Liver (tissue), 9 donors: ENCODE results near the gene SLC25A44. TPM values are rescaled to one million over a fixed set of nuclear protein-coding genes. Genes with fewer than 3 reads are reported as not detected.
"Not testable (repeated sequence)": the region's sequence is repeated elsewhere in the genome, so short reads cannot be mapped to it uniquely, and the experiment has no call there.

Experiments used
- DNase-seq: peaks from one replicate; pipeline ENCODE4 v3.0.0-alpha.2; 2017; ENCODE audit warnings: low spot score
- H3K27ac ChIP-seq, 2 donors: one replicate each; pipeline ENCODE4 v1.7.0; 2013; ENCODE audit warnings: inconsistent platforms in 2 of 2, low read length in 2 of 2, control low read depth in 1 of 2, low read depth in 1 of 2, mild to moderate bottlenecking in 1 of 2
- H3K27me3 ChIP-seq, 4 donors: one replicate each; pipeline versions ENCODE4 v1.6.1 to v1.7.0; 2013; ENCODE audit warnings: low read length in 3 of 4, inconsistent platforms in 1 of 4, mild to moderate bottlenecking in 1 of 4, moderate library complexity in 1 of 4; ENCODE audit not compliant: control insufficient read depth in 4 of 4, insufficient read depth in 4 of 4
- H3K36me3 ChIP-seq, 4 donors: one replicate each; pipeline versions ENCODE4 v1.6.1 to v1.7.0; 2013; ENCODE audit warnings: low read length in 3 of 4, mild to moderate bottlenecking in 3 of 4, low read depth in 1 of 4, moderate library complexity in 1 of 4; ENCODE audit not compliant: control insufficient read depth in 4 of 4, insufficient read depth in 3 of 4
- H3K4me1 ChIP-seq, 4 donors: one replicate each; pipeline versions ENCODE4 v1.6.1 to v1.7.0; 2013; ENCODE audit warnings: low read length in 3 of 4, mild to moderate bottlenecking in 3 of 4, moderate library complexity in 1 of 4; ENCODE audit not compliant: control insufficient read depth in 4 of 4, insufficient read depth in 4 of 4
- H3K4me3 ChIP-seq, 3 donors: one replicate each; pipeline versions ENCODE4 v1.6.1 to v1.7.0; 2013; ENCODE audit warnings: low read length in 3 of 3, control low read depth in 1 of 3, low read depth in 1 of 3, mild to moderate bottlenecking in 1 of 3
- H3K9ac ChIP-seq, 2 donors: one replicate each; pipeline ENCODE4 v1.7.0; 2013; ENCODE audit warnings: low read length in 2 of 2, mild to moderate bottlenecking in 2 of 2, moderate library complexity in 2 of 2, control low read depth in 1 of 2, low read depth in 1 of 2
- H3K9me3 ChIP-seq, 4 donors: one replicate each; pipeline versions ENCODE4 v1.6.1 to v1.7.0; 2013; ENCODE audit warnings: low read length in 3 of 4; ENCODE audit not compliant: control insufficient read depth in 4 of 4
- EGR1 ChIP-seq, 2 donors: IDR thresholded peaks; 2 replicates each; pipeline ENCODE4 v1.6.1; 2016 to 2018; ENCODE audit warnings: antibody characterized with exemption in 2 of 2, low read depth in 2 of 2
- FOXA2 ChIP-seq: IDR thresholded peaks from 2 replicates; pipeline ENCODE4 v1.6.1; 2016; ENCODE audit warnings: antibody characterized with exemption
- GABPA ChIP-seq, 2 donors: IDR thresholded peaks in 1 of 2; conservative IDR thresholded peaks in 1 of 2; 2 replicates each; pipeline ENCODE4 v1.6.1; 2016; ENCODE audit warnings: antibody characterized with exemption in 2 of 2, mild to moderate bottlenecking in 1 of 2, moderate library complexity in 1 of 2
- HNF4A ChIP-seq, 2 donors: conservative IDR thresholded peaks; 2 replicates each; pipeline ENCODE4 v1.6.1; 2016; ENCODE audit warnings: antibody characterized with exemption in 2 of 2, mild to moderate bottlenecking in 2 of 2
- JUND ChIP-seq, 2 donors: IDR thresholded peaks; 2 replicates each; pipeline ENCODE4 v1.6.1; 2016; ENCODE audit warnings: antibody characterized with exemption in 2 of 2
- NR2F2 ChIP-seq: IDR thresholded peaks from 2 replicates; pipeline ENCODE4 v1.6.1; 2016; ENCODE audit warnings: antibody characterized with exemption
- RAD21 ChIP-seq, 2 donors: IDR thresholded peaks; 2 replicates each; pipeline ENCODE4 v1.6.1; 2016; ENCODE audit warnings: antibody characterized with exemption in 2 of 2, mild to moderate bottlenecking in 2 of 2
- SP1 ChIP-seq: IDR thresholded peaks from 2 replicates; pipeline ENCODE4 v1.6.1; 2018; ENCODE audit warnings: antibody characterized with exemption, mild to moderate bottlenecking
- YY1 ChIP-seq: IDR thresholded peaks from 2 replicates; pipeline ENCODE4 v1.6.1; 2016; ENCODE audit warnings: antibody characterized with exemption, mild to moderate bottlenecking
- ZBTB33 ChIP-seq: IDR thresholded peaks from 2 replicates; pipeline ENCODE4 v1.6.1; 2016; ENCODE audit warnings: antibody characterized with exemption
- WGBS: extraction: QIAGEN DNeasy Blood & Tissue Kit; methylation state at CpG from one replicate; pipeline ENCODE4 v1.1.7; 2013; 5-methylcytosine and 5-hydroxymethylcytosine counted together
- polyA plus RNA-seq, 2 donors: library from polyadenylated mRNA; stranded (reverse) in 1 of 2; unstranded in 1 of 2; fragments of 200-250 nt in 1 of 2; fragments of >200 nt in 1 of 2; fragmentation: Nextera tagmentation in 1 of 2; extraction: Ambion mirVana in 1 of 2; gene quantifications; one replicate each; pipeline versions ENCODE4 v1.2.1 to v1.2.3, GENCODE V29; 2013 to 2015
- total RNA-seq, 2 donors: library from RNA; depleted of rRNA; stranded (reverse); fragments of >200 nt; gene quantifications; one replicate each; pipeline ENCODE4 v1.2.3, GENCODE V29; 2014
- TF ChIP-seq, protein P1 (sequence below): fragments of 150-350 bp; IDR thresholded peaks from 2 replicates; pipeline ENCODE4 v1.5.1; 2017; ENCODE audit warnings: improper control_type of control experiment, low read depth, low read length; ENCODE audit not compliant: missing input control
- TF ChIP-seq, protein P2 (sequence below): IDR thresholded peaks from 2 replicates; pipeline ENCODE4 v1.6.1; 2016; ENCODE audit warnings: antibody characterized with exemption
- TF ChIP-seq, protein P3 (sequence below): IDR thresholded peaks from 2 replicates; pipeline ENCODE4 v1.6.1; 2016; ENCODE audit warnings: antibody characterized with exemption
- donor health status: healthy.
- donor health status: healthy.
- donor health status: healthy.
- donor health status: healthy.
- donor health status: healthy.

Gene SLC25A44
- total and polyA plus RNA-seq, 4 donors = 10.2 to 21.8 (median 15.9) TPM

GRCh38 chr1:156213644-156213966, 19.7 kb downstream of the SLC25A44 start:
- Histone ChIP-seq H3K4me3 (peak overlapping the region; percentile 72 to 99 (median 79)), H3K36me3 (peaks cover 3 to 25% (median 16%) of the 10 kb centered on the region in 4 donors), H3K9ac (peak overlapping the region; percentile 92 to 95), H3K27ac (peak overlapping the region; percentile 96 to 99), H3K27me3 (no peaks in the 10 kb centered on the region), H3K9me3 (no peaks in the 10 kb centered on the region), H3K4me1 (peaks cover 4 to 37% (median 26%) of the 10 kb centered on the region in 4 donors)
- DNase-seq = no peak
- TF ChIP-seq ZBTB33 (no peak), JUND (IDR thresholded peaks at IDR 0.05) (no peak), EGR1 (IDR thresholded peaks at IDR 0.05; ENCODE audit: low read depth in 2 of 2) (no peak), SP1 (no peak), RAD21 (IDR thresholded peaks at IDR 0.05) (no peak), FOXA2 (no peak)
- TF ChIP-seq, protein P1, sequence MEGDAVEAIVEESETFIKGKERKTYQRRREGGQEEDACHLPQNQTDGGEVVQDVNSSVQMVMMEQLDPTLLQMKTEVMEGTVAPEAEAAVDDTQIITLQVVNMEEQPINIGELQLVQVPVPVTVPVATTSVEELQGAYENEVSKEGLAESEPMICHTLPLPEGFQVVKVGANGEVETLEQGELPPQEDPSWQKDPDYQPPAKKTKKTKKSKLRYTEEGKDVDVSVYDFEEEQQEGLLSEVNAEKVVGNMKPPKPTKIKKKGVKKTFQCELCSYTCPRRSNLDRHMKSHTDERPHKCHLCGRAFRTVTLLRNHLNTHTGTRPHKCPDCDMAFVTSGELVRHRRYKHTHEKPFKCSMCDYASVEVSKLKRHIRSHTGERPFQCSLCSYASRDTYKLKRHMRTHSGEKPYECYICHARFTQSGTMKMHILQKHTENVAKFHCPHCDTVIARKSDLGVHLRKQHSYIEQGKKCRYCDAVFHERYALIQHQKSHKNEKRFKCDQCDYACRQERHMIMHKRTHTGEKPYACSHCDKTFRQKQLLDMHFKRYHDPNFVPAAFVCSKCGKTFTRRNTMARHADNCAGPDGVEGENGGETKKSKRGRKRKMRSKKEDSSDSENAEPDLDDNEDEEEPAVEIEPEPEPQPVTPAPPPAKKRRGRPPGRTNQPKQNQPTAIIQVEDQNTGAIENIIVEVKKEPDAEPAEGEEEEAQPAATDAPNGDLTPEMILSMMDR = no peak
- TF ChIP-seq, protein P2, sequence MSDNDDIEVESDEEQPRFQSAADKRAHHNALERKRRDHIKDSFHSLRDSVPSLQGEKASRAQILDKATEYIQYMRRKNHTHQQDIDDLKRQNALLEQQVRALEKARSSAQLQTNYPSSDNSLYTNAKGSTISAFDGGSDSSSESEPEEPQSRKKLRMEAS = no peak
- TF ChIP-seq, protein P3, sequence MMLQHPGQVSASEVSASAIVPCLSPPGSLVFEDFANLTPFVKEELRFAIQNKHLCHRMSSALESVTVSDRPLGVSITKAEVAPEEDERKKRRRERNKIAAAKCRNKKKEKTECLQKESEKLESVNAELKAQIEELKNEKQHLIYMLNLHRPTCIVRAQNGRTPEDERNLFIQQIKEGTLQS = no peak
- 9% methylated on average over 11 of the region's 11 CpGs for WGBS

GRCh38 chr1:156214024-156214748, 20.3 kb downstream of the SLC25A44 start:
- WGBS = 62% methylated on average over 16 of the region's 16 CpGs
- H3K27me3 ChIP-seq = no peaks in the 10 kb centered on the region
- no peak for DNase-seq
- H3K9ac ChIP-seq = peak overlapping the region; percentile 92 to 95
- H3K27ac ChIP-seq = peak overlapping the region; percentile 21 to 96
- peaks cover 4 to 37% (median 26%) of the 10 kb centered on the region in 4 donors for H3K4me1 ChIP-seq
- H3K36me3 ChIP-seq = peaks cover 3 to 23% (median 12%) of the 10 kb centered on the region in 4 donors
- peak overlapping the region in 2 of 3 donors; percentile 72 to 79 for H3K4me3 ChIP-seq
- TF ChIP-seq RAD21 (IDR thresholded peaks at IDR 0.05) = no peak
- no peak for TF ChIP-seq HNF4A (conservative IDR thresholded peaks at IDR 0.05)
- no peak for TF ChIP-seq GABPA (IDR thresholded peaks at IDR 0.05 in 1 of 2, conservative IDR thresholded peaks at IDR 0.05 in 1 of 2)
- TF ChIP-seq NR2F2 = no peak
- no peak for TF ChIP-seq EGR1 (IDR thresholded peaks at IDR 0.05; ENCODE audit: low read depth in 2 of 2)
- TF ChIP-seq YY1 = no peak
- TF ChIP-seq, protein P3 = no peak
- no peak for TF ChIP-seq FOXA2
- no peaks in the 10 kb centered on the region for H3K9me3 ChIP-seq

DNA sequence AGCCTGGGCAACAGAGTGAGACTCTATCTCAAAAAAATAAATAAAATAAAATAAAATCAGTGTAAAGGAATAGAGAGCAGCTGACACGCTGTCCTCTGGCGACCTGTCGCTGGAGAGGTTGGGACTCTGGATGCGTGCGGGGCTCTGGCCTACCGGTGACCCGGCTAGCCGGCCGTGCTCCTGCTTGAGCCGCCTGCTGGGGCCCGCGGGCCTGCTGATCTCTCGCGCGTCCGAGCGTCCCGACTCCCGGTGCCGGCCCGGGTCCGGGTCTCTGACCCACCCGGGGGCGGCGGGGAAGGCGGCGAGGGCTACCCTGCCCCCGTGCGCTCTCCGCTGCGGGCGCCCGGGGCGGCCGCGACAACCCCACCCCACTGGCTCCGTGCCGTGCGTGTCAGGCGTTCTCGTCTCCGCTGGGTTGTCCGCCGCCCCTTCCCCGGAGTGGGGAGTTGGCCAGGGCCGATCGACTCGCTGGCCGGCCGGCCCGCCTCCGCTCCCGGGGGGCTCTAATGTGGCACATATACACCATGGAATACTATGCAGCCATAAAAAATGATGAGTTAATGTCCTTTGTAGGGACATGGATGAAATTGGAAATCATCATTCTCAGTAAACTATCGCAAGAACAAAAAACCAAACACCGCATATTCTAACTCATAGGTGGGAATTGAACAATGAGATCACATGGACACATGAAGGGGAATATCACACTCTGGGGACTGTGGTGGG, 22.6 kb downstream of the SLC25A44 start:
- WGBS = 94% methylated on average over 55 of the region's 55 CpGs
- H3K9me3 ChIP-seq, H3K9ac ChIP-seq, H3K27me3 ChIP-seq, H3K36me3 ChIP-seq, H3K27ac ChIP-seq, DNase-seq, H3K4me3 ChIP-seq: not testable (repeated sequence)
- H3K4me1 ChIP-seq = peaks cover 4 to 37% (median 26%) of the 10 kb centered on the region in 4 donors
